Measurements from ENCODE around the gene CCDC187. TPM values are rescaled to one million over a fixed set of nuclear protein-coding genes. Genes with fewer than 3 reads are reported as not detected.

CCDC187 gene
- total and polyA plus RNA-seq, 3 donors from 2014 or later = 13.8 to 61.5 (median 33.4) TPM

GRCh38 chr9:136222906-136223285 lies 81.0 kb downstream of the CCDC187 start:
- intact Hi-C loops (cut with DNase I; ENCODE audit: low total_unique reads) = no loop called here
- Histone ChIP-seq H3K4me3 (no peak overlapping the region), H3K27me3 (no peaks in the 10 kb centered on the region), H3K36me3 (ENCODE audit: low read depth, missing control alignments) (no peaks in the 10 kb centered on the region), H3K9me3 (no peaks in the 10 kb centered on the region), H3K27ac (no peak overlapping the region), H3K4me1 (no peaks in the 10 kb centered on the region)
- 87 to 94% methylated on average over 5 to 13 of the region's 13 CpGs for WGBS, 2 donors
- TF ChIP-seq POLR2A (IDR thresholded peaks at IDR 0.05) = no peak
- TF ChIP-seq, protein P1, sequence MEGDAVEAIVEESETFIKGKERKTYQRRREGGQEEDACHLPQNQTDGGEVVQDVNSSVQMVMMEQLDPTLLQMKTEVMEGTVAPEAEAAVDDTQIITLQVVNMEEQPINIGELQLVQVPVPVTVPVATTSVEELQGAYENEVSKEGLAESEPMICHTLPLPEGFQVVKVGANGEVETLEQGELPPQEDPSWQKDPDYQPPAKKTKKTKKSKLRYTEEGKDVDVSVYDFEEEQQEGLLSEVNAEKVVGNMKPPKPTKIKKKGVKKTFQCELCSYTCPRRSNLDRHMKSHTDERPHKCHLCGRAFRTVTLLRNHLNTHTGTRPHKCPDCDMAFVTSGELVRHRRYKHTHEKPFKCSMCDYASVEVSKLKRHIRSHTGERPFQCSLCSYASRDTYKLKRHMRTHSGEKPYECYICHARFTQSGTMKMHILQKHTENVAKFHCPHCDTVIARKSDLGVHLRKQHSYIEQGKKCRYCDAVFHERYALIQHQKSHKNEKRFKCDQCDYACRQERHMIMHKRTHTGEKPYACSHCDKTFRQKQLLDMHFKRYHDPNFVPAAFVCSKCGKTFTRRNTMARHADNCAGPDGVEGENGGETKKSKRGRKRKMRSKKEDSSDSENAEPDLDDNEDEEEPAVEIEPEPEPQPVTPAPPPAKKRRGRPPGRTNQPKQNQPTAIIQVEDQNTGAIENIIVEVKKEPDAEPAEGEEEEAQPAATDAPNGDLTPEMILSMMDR (IDR thresholded peaks at IDR 0.05) = no peak
- no peak for DNase-seq

GRCh38 chr9:136222166-136222905 lies 81.6 kb downstream of the CCDC187 start:
- intact Hi-C loops (cut with DNase I; ENCODE audit: low total_unique reads) = no loop called here
- no peak overlapping the region for H3K27ac ChIP-seq
- no peak overlapping the region for H3K4me3 ChIP-seq
- 95 to 96% methylated on average over 25 to 38 of the region's 38 CpGs for WGBS, 2 donors
- H3K27me3 ChIP-seq = no peaks in the 10 kb centered on the region
- no peaks in the 10 kb centered on the region for H3K36me3 ChIP-seq (ENCODE audit: low read depth, missing control alignments)
- H3K9me3 ChIP-seq = no peaks in the 10 kb centered on the region
- no peaks in the 10 kb centered on the region for H3K4me1 ChIP-seq
- TF ChIP-seq POLR2A (IDR thresholded peaks at IDR 0.05) = no peak
- TF ChIP-seq, protein P1 (IDR thresholded peaks at IDR 0.05) = no peak
- DNase-seq = no peak

- H3K4me1 ChIP-seq = no peaks in the 10 kb centered on the region
- no peaks in the 10 kb centered on the region for H3K36me3 ChIP-seq (ENCODE audit: low read depth, missing control alignments)
- WGBS, 2 donors = 88 to 94% methylated on average over 15 of the region's 15 CpGs
- DNase-seq = no peak
- no peak for TF ChIP-seq POLR2A (IDR thresholded peaks at IDR 0.05)
- TF ChIP-seq, protein P1 (IDR thresholded peaks at IDR 0.05) = no peak
- intact Hi-C loops (cut with DNase I; ENCODE audit: low total_unique reads) = no loop called here
- H3K4me3 ChIP-seq = no peak overlapping the region
- H3K27me3 ChIP-seq = no peaks in the 10 kb centered on the region
- no peaks in the 10 kb centered on the region for H3K9me3 ChIP-seq
- no peak overlapping the region for H3K27ac ChIP-seq
These were observed 83.7 kb downstream of the CCDC187 start for GRCh38 chr9:136220017-136220729.

DNA sequence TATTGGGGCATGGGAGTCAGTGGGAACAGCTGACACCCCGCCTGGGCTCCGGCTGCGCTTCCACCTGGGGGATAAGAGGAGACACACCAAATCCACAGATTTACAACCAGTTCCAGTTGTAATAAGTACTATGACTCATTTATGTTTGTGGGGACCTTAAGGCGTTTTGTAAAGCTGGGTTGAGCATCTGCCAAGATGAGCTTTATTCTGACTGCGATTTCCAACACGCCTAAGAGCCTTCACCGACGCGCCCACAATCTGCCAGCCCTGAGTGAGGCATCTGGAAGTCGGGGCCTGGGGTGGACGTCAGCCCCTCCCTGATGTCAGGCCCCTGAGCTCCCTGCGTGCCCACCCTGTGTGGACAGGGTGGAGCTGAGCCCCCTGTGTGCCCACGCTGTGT lies 84.6 kb downstream of the CCDC187 start:
- intact Hi-C loops (cut with DNase I; ENCODE audit: low total_unique reads) = no loop called here
- Histone ChIP-seq H3K27me3 (no peaks in the 10 kb centered on the region), H3K27ac (no peak overlapping the region), H3K4me1 (no peaks in the 10 kb centered on the region), H3K36me3 (ENCODE audit: low read depth, missing control alignments) (no peaks in the 10 kb centered on the region), H3K4me3 (no peak overlapping the region), H3K9me3 (no peaks in the 10 kb centered on the region)
- WGBS, 2 donors = 93 to 94% methylated on average over 5 to 13 of the region's 13 CpGs
- DNase-seq = no peak
- TF ChIP-seq POLR2A (IDR thresholded peaks at IDR 0.05) = no peak
- TF ChIP-seq, protein P1 (IDR thresholded peaks at IDR 0.05) = no peak
